Stomach smooth muscle (tissue), 2 donors: Measurements from ENCODE around the gene CITED4.

ENCODE experiments used
- H3K27ac ChIP-seq: one replicate; pipeline ENCODE4 v1.7.0; 2013; ENCODE audit warnings: mild to moderate bottlenecking, low read length, inconsistent platforms
- H3K27me3 ChIP-seq, 2 donors: one replicate each; pipeline ENCODE4 v1.7.0; 2013; ENCODE audit warnings: low read length in 2 of 2; ENCODE audit not compliant: insufficient read depth in 2 of 2, control insufficient read depth in 1 of 2
- H3K36me3 ChIP-seq, 2 donors: one replicate each; pipeline ENCODE4 v1.7.0; 2013; ENCODE audit warnings: low read length in 2 of 2; ENCODE audit not compliant: control insufficient read depth in 2 of 2, insufficient read depth in 2 of 2
- H3K4me1 ChIP-seq: one replicate; pipeline ENCODE4 v1.7.0; 2013; ENCODE audit warnings: low read length; ENCODE audit not compliant: control insufficient read depth, insufficient read depth
- H3K4me3 ChIP-seq, 2 donors: one replicate each; pipeline ENCODE4 v1.7.0; 2013; ENCODE audit warnings: low read length in 2 of 2
- H3K9ac ChIP-seq, 2 donors: one replicate each; pipeline ENCODE4 v1.7.0; 2013; ENCODE audit warnings: low read length in 2 of 2, mild to moderate bottlenecking in 1 of 2
- H3K9me3 ChIP-seq, 2 donors: one replicate each; pipeline ENCODE4 v1.7.0; 2013; ENCODE audit warnings: low read length in 2 of 2; ENCODE audit not compliant: control insufficient read depth in 2 of 2
- donor health status: healthy.
- donor health status: Pancreatic carcinoma.

Gene CITED4

DNA sequence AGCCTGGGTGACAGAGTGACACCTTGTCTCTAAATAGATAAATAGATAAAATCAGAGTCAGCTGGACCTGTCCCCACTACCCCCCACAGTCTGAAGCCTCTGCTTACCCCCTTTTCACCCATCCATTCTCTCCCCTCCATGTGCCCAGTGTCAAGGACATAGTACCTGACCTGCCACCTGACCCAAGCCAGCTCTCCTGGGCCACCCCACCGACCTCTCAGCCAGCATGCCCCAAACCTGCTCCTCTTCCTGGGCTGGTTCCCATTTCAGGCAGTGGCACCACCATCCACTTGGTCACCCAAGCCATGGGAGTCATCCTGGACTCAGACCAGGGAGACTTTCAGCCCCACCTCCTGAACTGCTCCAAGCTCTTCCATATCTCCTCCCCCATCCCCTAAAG, 28.2 kb downstream of the CITED4 start:
- no peaks in the 10 kb centered on the region for H3K4me1 ChIP-seq
- no peak overlapping the region for H3K4me3 ChIP-seq
- H3K27ac ChIP-seq: no peak overlapping the region
- peaks cover 3 to 22% of the 10 kb centered on the region in 2 donors for H3K36me3 ChIP-seq
- H3K27me3 ChIP-seq: no peaks in the 10 kb centered on the region
- H3K9me3 ChIP-seq: no peaks in the 10 kb centered on the region
- no peak overlapping the region for H3K9ac ChIP-seq

DNA sequence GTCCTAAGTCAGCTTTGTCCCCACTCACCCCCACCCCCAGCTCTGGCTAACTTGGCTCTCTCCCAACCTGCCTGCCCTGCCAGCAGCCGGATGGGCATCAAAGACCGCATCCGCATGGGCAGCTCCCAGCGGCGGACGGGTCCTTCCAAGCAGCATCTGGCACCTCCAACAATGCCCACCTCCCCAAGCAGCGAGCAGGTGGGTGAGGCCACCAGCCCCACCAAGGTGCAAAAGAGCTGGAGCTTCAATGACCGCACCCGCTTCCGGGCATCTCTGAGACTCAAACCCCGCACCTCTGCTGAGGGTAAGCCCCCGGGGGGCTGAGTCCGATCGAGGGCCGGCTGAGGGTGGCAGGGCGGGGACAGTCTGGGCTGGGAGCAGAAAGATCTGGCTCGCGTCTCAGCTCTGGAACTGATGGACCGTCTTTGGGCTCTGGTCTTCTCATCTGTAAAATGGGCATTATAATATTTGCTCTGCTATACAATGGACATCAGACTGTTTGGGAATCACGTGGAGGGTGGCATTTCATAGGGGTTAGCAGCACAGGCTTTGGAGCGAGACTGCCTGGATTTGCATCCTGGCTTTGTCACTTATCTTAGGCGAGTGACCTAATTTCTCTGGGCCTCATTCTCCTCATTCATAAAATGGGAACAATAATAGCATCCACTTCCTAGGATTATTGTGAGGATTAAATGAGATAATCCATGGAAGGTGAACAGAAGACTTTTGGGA, 31.0 kb downstream of the CITED4 start:
- Histone ChIP-seq H3K4me1 (no peaks in the 10 kb centered on the region), H3K9ac (no peak overlapping the region), H3K4me3 (no peak overlapping the region), H3K27ac (no peak overlapping the region), H3K36me3 (peaks cover 3 to 18% of the 10 kb centered on the region in 2 donors), H3K27me3 (no peaks in the 10 kb centered on the region), H3K9me3 (no peaks in the 10 kb centered on the region)

DNA sequence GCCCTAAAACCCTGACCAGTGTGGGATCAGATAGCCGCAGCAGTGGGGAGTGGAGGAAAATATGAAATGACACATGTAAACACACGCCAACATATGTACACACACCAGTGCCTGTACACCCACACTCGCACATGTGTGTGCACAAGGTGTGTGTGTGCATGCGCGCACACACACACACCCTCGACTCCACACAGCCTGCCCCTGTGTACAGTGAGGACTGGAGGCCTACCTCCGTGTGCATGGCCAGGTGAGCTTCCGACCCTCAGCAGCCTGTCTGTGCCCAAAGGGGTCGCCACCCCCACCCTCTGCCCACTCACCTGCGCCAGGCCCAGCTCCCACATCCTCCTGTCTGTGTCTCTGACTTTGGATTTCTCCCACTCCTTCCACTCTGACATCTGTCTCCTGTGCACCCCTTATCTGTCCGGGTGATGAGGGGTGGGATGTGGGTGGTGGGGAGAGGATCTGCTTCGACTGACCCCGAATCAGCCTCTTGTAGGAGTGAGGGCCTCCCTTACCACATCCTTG, 31.7 kb downstream of the CITED4 start:
- Histone ChIP-seq H3K9me3 (no peaks in the 10 kb centered on the region), H3K9ac (no peak overlapping the region), H3K4me3 (no peak overlapping the region), H3K27ac (no peak overlapping the region), H3K27me3 (no peaks in the 10 kb centered on the region), H3K36me3 (peaks cover 3 to 12% of the 10 kb centered on the region in 2 donors), H3K4me1 (peaks cover 5% of the 10 kb centered on the region)

DNA sequence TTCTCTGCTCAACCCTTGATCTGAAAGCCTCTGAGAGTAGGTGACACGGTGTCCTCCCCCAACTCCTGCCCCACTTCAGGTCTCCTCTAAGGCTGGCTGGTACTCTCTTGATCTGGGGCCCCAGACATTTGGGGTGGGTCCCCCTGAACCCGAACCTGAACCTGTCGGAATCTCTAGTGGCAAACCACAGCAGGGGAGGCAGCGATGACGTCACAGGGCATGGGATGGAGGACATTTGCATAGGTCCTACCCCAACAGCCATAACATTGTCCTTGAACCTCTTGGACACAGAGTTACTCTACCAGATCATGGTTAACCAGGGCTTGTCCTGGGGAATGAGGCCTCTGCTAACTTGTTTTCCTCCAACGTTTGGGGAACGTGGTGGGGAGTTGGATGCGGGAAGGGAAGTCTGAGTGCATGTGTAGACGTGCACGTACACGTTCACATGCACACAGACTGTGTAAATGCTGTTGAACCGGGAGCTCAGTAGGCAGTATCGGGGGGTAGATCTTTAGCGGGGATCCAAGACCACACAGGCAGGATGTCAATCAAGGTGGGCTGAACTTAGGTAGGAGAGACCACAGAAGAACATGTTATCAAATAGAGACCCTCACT, 32.4 kb downstream of the CITED4 start:
- H3K9me3 ChIP-seq: no peaks in the 10 kb centered on the region
- no peak overlapping the region for H3K9ac ChIP-seq
- H3K4me1 ChIP-seq: peaks cover 9% of the 10 kb centered on the region
- H3K27me3 ChIP-seq: no peaks in the 10 kb centered on the region
- H3K27ac ChIP-seq: no peak overlapping the region
- peaks cover 3 to 4% of the 10 kb centered on the region in 2 donors for H3K36me3 ChIP-seq
- no peak overlapping the region for H3K4me3 ChIP-seq

DNA sequence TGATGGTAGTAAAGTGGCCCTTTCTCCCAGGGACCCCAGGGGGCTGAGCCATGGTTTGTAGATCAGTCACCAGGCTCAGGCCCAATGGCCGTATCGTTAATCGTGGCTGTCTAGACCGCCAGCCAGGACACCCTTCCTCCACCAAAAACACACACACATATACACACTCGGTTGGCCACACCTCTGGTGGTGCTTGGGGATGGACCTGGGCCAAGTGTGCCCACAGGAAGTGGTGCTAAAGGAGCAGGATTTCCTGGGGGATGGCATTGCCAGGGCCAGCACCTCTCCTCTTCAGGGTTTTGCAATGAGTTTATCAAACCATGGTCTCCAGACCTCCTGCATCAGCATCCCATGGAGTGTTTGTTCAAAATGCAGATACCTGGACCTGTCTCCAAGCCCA, 36.2 kb downstream of the CITED4 start:
- peaks cover 25% of the 10 kb centered on the region for H3K4me1 ChIP-seq
- H3K9me3 ChIP-seq: no peaks in the 10 kb centered on the region
- no peak overlapping the region for H3K4me3 ChIP-seq
- peaks cover 3 to 5% of the 10 kb centered on the region in 2 donors for H3K36me3 ChIP-seq
- no peak overlapping the region for H3K9ac ChIP-seq
- no peak overlapping the region for H3K27ac ChIP-seq
- H3K27me3 ChIP-seq: no peaks in the 10 kb centered on the region

DNA sequence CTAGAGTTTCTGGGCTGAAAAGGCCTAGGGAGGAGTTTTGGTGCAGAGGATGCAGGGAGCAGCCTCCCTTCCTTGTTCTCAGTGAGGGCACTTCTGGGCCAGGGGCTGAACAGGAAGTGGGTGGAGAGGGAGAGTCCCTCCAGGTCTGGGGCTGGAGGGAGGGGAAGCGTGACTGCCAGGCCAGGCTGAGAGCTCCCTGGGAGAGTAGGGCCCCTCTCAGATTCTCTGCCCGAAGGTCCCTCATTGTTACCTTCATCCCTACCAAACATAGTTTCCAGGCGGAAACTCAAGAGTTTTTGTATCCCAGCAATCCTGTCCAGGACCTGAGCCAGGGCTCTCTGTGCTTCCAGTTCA, 36.8 kb downstream of the CITED4 start:
- H3K36me3 ChIP-seq: peaks cover 3 to 8% of the 10 kb centered on the region in 2 donors
- H3K4me1 ChIP-seq: peaks cover 31% of the 10 kb centered on the region
- no peaks in the 10 kb centered on the region for H3K9me3 ChIP-seq
- H3K27ac ChIP-seq: peak overlapping the region; percentile 2
- no peaks in the 10 kb centered on the region for H3K27me3 ChIP-seq
- H3K9ac ChIP-seq: no peak overlapping the region
- H3K4me3 ChIP-seq: no peak overlapping the region

DNA sequence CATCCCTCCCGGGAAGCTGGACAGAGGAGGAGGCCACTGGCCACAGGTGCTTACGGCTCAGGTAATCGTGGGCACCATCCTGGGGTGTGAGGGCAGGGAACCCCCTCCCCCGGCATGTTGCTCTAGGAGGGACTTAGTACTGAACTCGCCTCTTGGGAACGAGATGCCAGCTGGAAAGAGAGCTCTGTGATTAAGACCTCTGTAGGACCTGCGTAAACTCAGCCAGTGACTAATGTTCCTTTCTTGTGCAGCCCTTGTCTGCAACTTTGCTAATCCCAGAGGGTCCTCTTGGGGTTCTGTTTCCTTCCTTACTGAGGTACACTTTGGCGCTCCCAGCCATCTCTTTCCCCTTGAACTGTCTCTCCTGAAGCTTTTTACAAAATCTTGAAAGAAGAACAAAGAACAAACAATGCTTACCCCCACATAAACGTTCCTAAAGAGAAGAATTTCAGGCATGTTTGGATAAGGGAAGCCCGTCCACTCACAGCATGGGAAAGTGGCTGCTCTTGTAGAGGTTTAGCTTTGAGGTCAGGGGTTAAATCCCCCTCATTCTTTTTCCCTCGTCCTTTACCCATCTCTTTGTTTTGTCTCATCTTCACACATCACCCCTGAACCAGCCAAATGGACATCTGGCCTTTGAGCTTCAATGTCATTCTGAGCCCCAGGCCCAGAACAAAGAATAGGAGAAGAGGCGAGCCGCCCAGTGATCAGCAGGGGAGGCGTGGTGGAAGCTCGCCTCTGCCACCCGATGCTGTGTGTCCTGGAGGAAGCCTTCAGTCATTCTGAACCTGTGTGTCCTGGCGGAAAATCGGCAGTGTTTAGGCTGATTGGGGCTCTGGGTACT, 37.4 kb downstream of the CITED4 start:
- peaks cover 2 to 13% of the 10 kb centered on the region in 2 donors for H3K36me3 ChIP-seq
- H3K4me1 ChIP-seq: peaks cover 35% of the 10 kb centered on the region
- H3K27me3 ChIP-seq: no peaks in the 10 kb centered on the region
- H3K9ac ChIP-seq: no peak overlapping the region
- H3K4me3 ChIP-seq: no peak overlapping the region
- H3K27ac ChIP-seq: peak overlapping the region; percentile 2
- no peaks in the 10 kb centered on the region for H3K9me3 ChIP-seq

DNA sequence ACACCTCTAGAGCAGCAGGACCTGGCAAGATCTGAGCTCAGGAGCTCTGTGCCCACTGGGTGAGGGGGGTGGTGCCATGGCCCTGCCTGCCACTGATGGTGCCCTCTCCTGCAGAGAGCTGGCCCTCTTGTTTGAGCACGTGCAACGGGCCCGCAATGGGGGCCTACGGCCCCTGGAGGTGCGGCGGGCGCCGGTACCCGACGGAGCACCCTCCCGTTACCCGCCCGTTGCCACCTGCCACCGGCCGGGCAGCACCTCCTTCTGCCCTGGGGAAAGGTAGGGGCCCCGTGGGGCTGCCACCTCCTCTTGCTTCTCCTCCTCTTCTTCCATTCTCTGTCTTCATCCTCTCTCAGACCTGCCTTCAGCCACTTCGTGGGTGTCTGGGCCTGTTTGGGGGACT, 38.2 kb downstream of the CITED4 start:
- Histone ChIP-seq H3K9me3 (no peaks in the 10 kb centered on the region), H3K4me3 (no peak overlapping the region), H3K4me1 (peaks cover 38% of the 10 kb centered on the region), H3K9ac (no peak overlapping the region), H3K36me3 (peaks cover 0 to 13% of the 10 kb centered on the region in 2 donors), H3K27me3 (no peaks in the 10 kb centered on the region), H3K27ac (no peak overlapping the region)

DNA sequence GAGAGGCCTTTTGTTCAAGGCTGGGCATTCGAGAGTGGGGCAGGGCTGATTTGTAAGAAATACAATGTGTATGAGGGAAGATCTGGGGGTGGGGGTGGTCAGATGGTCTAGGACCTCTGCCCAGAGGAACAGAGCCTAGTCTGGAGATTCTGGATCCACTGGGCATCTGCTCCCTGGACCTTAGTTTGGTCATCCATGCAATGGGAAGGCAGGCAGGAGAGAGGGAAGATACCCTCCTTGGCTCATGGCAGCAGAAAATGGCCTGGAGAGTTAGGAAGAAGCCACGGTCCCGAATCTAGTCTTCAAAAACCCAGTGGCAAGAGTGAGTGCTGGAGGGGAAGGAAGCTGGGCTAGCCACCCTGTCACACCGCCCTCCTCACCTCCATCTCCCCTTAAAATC, 38.8 kb downstream of the CITED4 start:
- Histone ChIP-seq H3K4me1 (peaks cover 40% of the 10 kb centered on the region), H3K9me3 (no peaks in the 10 kb centered on the region), H3K27ac (no peak overlapping the region)

DNA sequence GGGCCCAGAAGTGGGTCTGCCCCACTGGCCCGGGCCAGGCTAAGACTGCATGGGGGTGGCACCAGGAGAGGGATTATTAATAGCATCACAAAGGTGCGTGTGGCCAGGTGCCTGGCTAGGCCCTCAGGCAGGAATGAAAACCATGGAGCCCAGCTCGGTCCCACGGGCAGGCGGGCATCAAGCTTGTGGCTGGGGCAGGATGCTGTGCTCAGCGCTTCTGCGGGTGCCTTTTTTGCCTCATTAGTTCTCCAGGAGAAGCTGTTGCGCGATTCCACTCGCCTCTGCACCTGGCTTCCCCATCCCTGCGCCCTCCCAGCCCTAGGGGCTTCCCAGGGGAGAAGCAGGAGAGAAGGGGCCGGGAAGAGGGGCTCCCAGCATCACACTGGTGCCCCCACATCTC, 39.3 kb downstream of the CITED4 start:
- Histone ChIP-seq H3K9ac (no peak overlapping the region), H3K27me3 (no peaks in the 10 kb centered on the region), H3K4me3 (no peak overlapping the region), H3K4me1 (peaks cover 41% of the 10 kb centered on the region), H3K36me3 (peaks cover 0 to 15% of the 10 kb centered on the region in 2 donors), H3K9me3 (no peaks in the 10 kb centered on the region), H3K27ac (no peak overlapping the region)

More for the DNA sequence above, 38.8 kb downstream of the CITED4 start:
- no peaks in the 10 kb centered on the region for H3K27me3 ChIP-seq
- peaks cover 0 to 15% of the 10 kb centered on the region in 2 donors for H3K36me3 ChIP-seq
- H3K9ac ChIP-seq: no peak overlapping the region
- H3K4me3 ChIP-seq: no peak overlapping the region
